HG03039 (cell line): Measurements from ENCODE around the gene KRTAP10-12.
"Not testable (repeated sequence)": the region's sequence is repeated elsewhere in the genome, so short reads cannot be mapped to it uniquely, and the experiment has no call there.

Source experiments
- ATAC-seq: cut with Tn5 transposase; IDR thresholded peaks from one replicate; pipeline ENCODE4 v1.9.1; 2021; ENCODE audit warnings: mild to moderate bottlenecking, moderate library complexity; ENCODE audit not compliant: unreplicated experiment

KRTAP10-12 gene

DNA sequence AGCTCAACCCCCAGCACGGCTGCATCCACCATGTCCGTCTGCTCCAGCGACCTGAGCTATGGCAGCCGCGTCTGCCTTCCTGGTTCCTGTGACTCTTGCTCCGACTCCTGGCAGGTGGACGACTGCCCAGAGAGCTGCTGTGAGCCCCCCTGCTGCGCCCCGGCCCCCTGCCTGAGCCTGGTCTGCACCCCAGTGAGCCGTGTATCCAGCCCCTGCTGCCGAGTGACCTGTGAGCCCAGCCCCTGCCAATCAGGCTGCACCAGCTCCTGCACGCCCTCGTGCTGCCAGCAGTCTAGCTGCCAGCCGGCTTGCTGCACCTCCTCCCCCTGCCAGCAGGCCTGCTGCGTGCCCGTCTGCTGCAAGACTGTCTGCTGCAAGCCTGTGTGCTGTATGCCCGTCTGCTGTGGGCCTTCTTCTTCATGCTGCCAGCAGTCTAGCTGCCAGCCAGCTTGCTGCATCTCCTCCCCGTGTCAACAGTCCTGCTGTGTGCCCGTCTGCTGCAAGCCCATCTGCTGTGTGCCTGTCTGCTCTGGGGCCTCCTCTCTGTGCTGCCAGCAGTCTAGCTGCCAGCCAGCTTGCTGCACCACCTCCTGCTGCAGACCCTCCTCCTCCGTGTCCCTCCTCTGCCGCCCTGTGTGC, at the start of gene KRTAP10-12:
KRTAP10-12 (plus strand) TSS at position 1 of the 639 bp plus-strand sequence; CDS start at position 31, 30 bp downstream.
- ATAC-seq: not testable (repeated sequence)

GRCh38 chr21:44647222-44647552, 49.8 kb upstream of the KRTAP10-12 start:
- no peak for ATAC-seq

- ATAC-seq: no peak
Measured at GRCh38 chr21:44648557-44649311, 48.2 kb upstream of the KRTAP10-12 start.

GRCh38 chr21:44649521-44650100, 47.4 kb upstream of the KRTAP10-12 start:
- ATAC-seq: no peak

DNA sequence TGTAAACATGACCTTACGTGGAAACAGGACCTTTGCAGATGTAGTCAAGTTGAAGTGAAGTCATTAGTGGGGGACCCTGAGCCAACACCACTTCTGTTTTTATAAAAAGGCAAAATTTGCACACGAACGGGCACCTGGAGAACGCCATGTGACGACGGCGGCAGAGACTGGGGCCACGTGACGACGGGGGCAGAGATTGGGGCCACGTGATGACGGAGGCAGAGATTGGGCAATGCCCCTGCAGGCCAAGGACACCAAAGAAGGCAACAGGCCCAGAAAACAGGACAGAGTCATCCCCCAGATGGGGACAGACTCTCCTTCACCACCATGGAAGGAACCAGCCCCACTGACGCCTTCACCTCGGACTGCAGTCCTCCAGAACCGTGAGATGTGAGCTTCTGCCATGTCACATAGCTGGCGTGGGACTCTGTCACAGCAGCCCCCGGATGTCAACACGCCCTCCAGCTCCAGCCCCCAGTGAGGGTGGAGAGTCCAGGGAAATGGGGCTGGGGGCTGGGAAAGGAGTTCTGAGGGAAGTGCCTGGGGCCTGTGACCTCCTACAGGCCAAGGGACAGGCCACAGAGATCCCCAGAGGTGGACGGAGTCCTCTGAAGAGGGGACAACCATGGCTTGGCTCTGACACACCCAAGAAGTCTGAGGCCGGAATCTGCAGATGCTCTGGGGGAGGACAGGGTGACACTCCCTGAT, 46.6 kb upstream of the KRTAP10-12 start:
- no peak for ATAC-seq

GRCh38 chr21:44650973-44651675, 45.8 kb upstream of the KRTAP10-12 start:
- no peak for ATAC-seq

DNA sequence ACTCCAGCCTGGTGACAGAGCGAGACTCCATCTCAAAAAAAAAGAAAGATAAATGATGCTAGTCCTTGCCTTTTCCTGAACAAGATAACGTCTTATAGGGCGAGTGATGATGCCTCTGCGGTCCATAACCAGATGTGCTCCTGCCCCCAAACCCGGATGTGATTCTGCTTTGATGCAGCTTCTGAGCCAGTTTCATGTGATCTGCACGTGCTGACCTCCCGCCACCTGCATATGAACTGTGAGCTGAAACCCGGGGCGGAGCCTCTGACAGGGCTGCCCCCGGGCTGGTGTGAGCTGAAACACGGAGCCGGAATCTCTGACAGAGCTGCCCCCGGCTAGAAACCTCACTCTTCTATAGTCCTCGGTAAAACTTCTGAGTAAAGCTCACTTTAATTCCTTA, 43.8 kb upstream of the KRTAP10-12 start:
- ATAC-seq: no peak

DNA sequence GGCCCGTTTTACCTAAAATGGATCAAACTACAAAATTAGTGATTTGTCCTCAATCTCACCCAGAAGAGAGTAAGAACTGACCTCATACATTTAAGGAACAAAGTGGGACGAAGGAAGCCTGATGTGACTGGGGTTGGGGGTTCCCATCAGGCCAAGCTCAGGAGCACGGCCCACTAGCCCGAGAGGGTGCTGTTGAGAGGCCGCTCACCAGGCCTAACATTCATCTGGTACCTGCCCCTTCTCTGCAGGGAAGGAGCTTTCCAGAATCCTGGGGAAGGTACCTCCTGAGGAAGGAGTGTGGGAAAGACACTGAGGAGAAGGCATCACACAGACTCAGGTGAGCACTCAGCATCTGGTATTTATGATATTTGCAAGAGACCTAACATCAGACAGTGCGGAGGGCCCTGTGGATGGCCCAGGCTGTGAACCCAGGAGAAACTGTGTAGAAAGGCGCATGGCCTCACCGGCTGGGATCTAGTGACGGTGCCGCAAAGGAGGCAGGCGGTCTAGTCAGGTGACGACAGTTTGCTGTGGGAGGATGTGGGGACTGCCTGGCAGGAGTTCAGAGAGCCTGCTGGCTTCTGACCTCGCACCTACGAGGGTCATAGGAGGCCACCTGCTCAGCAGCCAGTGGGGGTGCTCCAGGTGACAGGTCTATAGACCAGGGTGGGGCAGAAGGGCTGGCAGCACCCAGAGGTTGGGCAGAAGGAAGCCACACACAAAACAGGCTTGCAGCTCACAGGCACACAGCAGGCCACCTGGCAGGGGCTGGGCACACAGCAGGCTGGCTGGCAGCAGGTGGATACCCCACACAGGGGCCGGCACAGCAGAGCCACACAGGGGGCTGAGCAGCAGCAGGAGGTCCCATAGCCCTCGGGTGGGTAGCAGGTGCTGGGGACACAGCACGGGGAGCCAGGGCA, 43.1 kb upstream of the KRTAP10-12 start:
- ATAC-seq: no peak

GRCh38 chr21:44654576-44655175, 42.3 kb upstream of the KRTAP10-12 start, which contains the start of gene KRTAP12-4:
TSS of gene KRTAP12-4 (minus strand) at chr21:44654659. CDS start at chr21:44654614, 45 bp downstream.
- ATAC-seq: no peak

- ATAC-seq: no peak
Measured at GRCh38 chr21:44656868-44657267, 40.1 kb upstream of the KRTAP10-12 start.

GRCh38 chr21:44657635-44658540, 39.1 kb upstream of the KRTAP10-12 start, which contains the start of gene KRTAP12-3:
TSS of gene KRTAP12-3 (plus strand) at chr21:44657932. CDS start at chr21:44657980, 48 bp downstream.
- ATAC-seq: no peak

- ATAC-seq: no peak
Measured at GRCh38 chr21:44658541-44658910, 38.4 kb upstream of the KRTAP10-12 start.

- ATAC-seq: no peak
Measured at GRCh38 chr21:44658913-44659595, 37.9 kb upstream of the KRTAP10-12 start.

GRCh38 chr21:44661567-44661966, 35.4 kb upstream of the KRTAP10-12 start:
- ATAC-seq: not testable (repeated sequence)

DNA sequence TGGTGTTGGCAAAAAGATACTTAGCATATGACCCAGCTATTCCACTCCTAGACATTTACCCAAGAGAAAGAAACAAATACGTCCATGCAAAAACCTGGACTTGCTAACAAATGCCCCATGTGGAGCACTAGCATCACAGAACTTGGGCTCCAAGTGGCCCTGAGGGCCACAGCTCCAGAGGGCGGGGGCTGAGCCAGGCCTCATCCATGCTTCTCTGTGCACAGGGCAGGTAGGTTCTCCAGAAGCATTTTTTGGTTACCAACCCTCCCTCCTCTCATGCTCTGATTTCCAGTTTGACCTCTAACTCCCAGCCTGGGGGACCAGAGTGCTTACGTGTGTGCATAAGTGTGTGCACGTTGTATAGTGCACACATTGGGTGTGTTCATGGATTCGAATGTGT, 32.3 kb upstream of the KRTAP10-12 start:
- no peak for ATAC-seq

DNA sequence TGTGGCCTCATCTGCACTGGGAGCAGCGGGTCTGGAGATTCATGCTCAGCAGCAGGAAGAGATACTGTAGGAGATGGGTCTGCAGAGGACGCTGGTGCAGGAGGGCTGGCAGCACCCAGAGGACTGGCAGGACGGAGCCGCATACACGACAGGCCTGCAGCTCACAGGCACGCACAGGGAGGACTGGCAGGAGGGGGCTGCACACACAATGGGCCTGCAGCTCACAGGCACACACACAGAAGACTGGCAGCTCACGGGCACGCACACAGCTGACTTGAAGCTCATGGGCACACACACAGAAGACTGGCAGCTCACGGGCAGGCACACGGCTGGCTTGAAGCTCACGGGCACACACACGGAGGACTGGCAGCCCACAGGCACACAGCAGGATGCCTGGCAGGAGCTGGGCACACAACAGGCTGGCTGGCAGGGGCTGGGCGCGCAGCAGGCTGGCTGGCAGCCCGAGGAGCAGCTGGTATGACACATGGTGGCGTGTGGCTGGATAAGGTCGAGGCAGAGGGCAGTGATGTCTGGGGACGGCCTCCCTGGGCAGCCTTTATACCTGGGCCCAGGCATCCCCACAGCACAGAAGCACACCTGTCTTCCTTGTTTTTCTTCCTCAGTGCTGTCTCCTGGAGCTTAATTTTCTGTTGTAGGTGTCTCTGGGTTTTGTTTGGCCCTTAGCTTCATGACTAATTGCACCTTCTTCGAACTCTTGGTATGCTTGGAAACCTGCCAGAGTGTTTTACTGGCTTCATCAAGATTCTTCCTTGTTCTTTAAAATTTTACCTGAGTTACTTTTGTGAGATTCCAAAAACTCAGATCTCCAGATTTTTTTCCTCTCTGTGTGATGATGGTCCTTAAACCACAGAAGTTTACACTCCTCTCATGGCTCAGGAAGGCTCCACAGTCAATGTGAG, 30.3 kb upstream of the KRTAP10-12 start, which contains the start of gene KRTAP12-2:
KRTAP12-2 (minus strand) TSS at position 527 of the 920 bp plus-strand sequence; CDS start at position 486, 41 bp downstream.
- ATAC-seq: no peak
